K562 (cell line): ENCODE results near the gene PLSCR3.

Experiments used
- ATF6 ChIP-seq: sonication (generic); formaldehyde crosslinking; IDR thresholded peaks from 2 replicates; pipeline ENCODE4 v1.4.0; 2020; ENCODE audit warnings: mild to moderate bottlenecking, missing genetic modification reagents
- HCFC1 ChIP-seq: IDR thresholded peaks from 2 replicates; pipeline ENCODE4 v1.6.1; 2012; ENCODE audit warnings: low read depth, low read length, improper control_type of control experiment
- KLF1 ChIP-seq: fragments of 450-650 bp; IDR thresholded peaks from 2 replicates; pipeline ENCODE4 v1.6.1; 2016; ENCODE audit warnings: missing genetic modification characterization, missing compliant biosample characterization
- MEF2D ChIP-seq: conservative IDR thresholded peaks from 2 replicates; pipeline ENCODE4 v1.6.1; 2016; ENCODE audit warnings: low read depth, missing genetic modification characterization, missing compliant biosample characterization
- MYC ChIP-seq, 2 experiments: fragments of 250-450 bp in 1 of 2; sonication (Bioruptor Pico) in 1 of 2; IDR thresholded peaks; 2 replicates each; pipeline versions ENCODE4 v1.5.1 to v1.6.1; 2012 to 2021; ENCODE audit warnings: low read depth in 2 of 2, borderline replicate concordance in 1 of 2, improper control_type of control experiment in 1 of 2, low read length in 1 of 2, mild to moderate bottlenecking in 1 of 2, moderate library complexity in 1 of 2
- NRF1 ChIP-seq, 2 experiments: fragments of 450-650 bp; IDR thresholded peaks in 1 of 2; conservative IDR thresholded peaks in 1 of 2; 2 replicates each; pipeline ENCODE4 v1.6.1; 2014; ENCODE audit warnings: mild to moderate bottlenecking in 2 of 2
- RBM22 ChIP-seq: fragments of 200-400 bp; formaldehyde crosslinking; IDR thresholded peaks from 2 replicates; pipeline ENCODE4 v1.6.1; 2018; ENCODE audit warnings: low read length, low read depth; ENCODE audit not compliant: poor library complexity, severe bottlenecking
- RFX5 ChIP-seq: IDR thresholded peaks from 2 replicates; pipeline ENCODE4 v1.6.1; 2011; ENCODE audit warnings: low read depth, mild to moderate bottlenecking, improper control_type of control experiment, low read length
- SFPQ ChIP-seq: fragments of 200-400 bp; formaldehyde crosslinking; IDR thresholded peaks from 2 replicates; pipeline ENCODE4 v1.6.1; 2017; ENCODE audit warnings: mild to moderate bottlenecking, low read depth, low read length, moderate library complexity
- ZBTB7A ChIP-seq: IDR thresholded peaks from 2 replicates; pipeline ENCODE4 v1.6.1; 2011; ENCODE audit warnings: low read depth, mild to moderate bottlenecking, low read length, moderate library complexity, borderline replicate concordance; ENCODE audit not compliant: control insufficient read depth
- ZNF175 ChIP-seq: fragments of 200-800 bp; sonication (Bioruptor generic); IDR thresholded peaks from 2 replicates; pipeline ENCODE4 v1.6.1; 2016; ENCODE audit warnings: low read depth, mild to moderate bottlenecking, missing genetic modification characterization, missing compliant biosample characterization
- TF ChIP-seq, protein P1 (sequence below): sonication (generic); formaldehyde crosslinking; IDR thresholded peaks from 2 replicates; pipeline ENCODE4 v1.8.1; 2023; ENCODE audit warnings: mild to moderate bottlenecking, missing genetic modification reagents

- TF ChIP-seq HCFC1, result no peak
- no peak for TF ChIP-seq RBM22
- TF ChIP-seq, protein P1, sequence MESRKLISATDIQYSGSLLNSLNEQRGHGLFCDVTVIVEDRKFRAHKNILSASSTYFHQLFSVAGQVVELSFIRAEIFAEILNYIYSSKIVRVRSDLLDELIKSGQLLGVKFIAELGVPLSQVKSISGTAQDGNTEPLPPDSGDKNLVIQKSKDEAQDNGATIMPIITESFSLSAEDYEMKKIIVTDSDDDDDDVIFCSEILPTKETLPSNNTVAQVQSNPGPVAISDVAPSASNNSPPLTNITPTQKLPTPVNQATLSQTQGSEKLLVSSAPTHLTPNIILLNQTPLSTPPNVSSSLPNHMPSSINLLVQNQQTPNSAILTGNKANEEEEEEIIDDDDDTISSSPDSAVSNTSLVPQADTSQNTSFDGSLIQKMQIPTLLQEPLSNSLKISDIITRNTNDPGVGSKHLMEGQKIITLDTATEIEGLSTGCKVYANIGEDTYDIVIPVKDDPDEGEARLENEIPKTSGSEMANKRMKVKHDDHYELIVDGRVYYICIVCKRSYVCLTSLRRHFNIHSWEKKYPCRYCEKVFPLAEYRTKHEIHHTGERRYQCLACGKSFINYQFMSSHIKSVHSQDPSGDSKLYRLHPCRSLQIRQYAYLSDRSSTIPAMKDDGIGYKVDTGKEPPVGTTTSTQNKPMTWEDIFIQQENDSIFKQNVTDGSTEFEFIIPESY (CRISPR knock-in tag), result no peak
- TF ChIP-seq ZBTB7A, result no peak
- TF ChIP-seq SFPQ, result no peak
- no peak for TF ChIP-seq ZNF175 (CRISPR knock-in tag)
- TF ChIP-seq ATF6 (CRISPR knock-in tag), result no peak
- no peak for TF ChIP-seq MEF2D (tag)
- TF ChIP-seq KLF1 (tag), result no peak
- TF ChIP-seq NRF1 (conservative IDR thresholded peaks at IDR 0.05 in 1 of 2, IDR thresholded peaks at IDR 0.05 in 1 of 2), result no peak
- TF ChIP-seq RFX5, result no peak
- no peak for TF ChIP-seq MYC (IDR thresholded peaks at IDR 0.05; ENCODE audit: low read depth, low read length)
- no peak for TF ChIP-seq MYC (CRISPR knock-in tag; IDR thresholded peaks at IDR 0.05; ENCODE audit: borderline replicate concordance, low read depth)
Observed at GRCh38 chr17:7396147-7396546, 1.8 kb upstream of the PLSCR3 start.
